HuH-7.5 (cell line): ENCODE measurements around the gene IGFL4.

Experiments used
- DNase-seq: peaks from one replicate; pipeline ENCODE4 v3.0.0; 2011; ENCODE audit warnings: low spot score

The IGFL4 gene

GRCh38 chr19:46020819-46021125, 20.0 kb downstream of the IGFL4 start:
- no peak for DNase-seq

DNA sequence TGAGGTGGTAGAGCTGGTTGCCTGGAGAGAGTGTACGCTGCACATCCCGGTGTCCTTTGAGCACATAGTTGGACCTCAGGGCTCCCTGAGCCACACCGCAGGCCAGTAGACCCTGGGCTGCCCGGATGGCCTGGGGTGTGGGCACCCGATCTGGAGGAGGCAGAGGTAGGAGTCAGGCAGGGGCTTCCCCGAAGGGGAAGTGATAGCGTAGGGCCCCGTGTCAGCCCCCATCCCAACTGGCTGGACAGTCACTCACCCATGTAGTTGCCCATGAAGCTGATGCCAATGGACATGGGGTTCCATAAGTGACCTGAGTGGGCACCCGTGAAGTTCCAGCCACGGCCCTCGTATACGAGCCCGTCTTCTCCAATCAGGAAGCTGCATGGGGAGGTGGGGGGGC, 21.5 kb downstream of the IGFL4 start:
- DNase-seq, result no peak

- no peak for DNase-seq
Observed at GRCh38 chr19:46018729-46019251, 22.0 kb downstream of the IGFL4 start.

DNA sequence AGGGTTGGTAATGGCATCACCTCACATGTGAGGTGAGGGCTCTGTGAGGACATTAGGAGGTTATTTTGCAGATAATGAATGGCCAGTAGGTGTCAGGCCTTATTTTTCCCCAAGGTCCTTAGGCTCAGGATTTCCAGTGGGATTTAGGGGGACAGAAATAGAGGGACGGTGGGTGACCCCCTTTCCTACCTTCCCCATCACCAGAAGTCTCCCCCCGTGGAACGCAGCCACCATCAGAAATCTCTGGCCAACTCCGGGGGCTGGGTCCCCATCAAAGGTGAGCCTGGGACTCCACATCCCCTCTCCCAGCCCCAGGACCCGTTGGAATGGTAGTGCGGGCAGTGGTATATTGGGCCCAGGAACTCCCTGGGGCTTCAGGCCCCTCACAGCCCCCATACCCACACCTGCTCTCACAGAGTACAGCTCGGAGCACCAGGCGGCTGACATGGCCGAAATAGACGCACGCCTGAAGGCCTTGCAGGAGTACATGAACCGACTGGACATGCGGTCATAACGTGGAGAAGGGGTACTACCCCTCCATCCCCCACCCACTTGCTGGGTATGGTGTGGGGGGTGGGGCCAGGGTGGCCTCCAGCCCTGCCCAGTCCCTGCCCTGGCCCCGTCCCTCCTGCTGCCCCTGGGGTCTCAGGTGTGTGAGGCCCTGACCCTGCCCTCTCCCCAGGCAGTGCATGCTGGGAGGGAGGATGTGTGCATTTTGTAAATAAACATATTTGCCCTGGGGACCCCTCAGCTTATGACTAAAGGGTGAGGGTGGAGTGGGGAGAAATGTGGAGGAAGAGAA, 22.7 kb downstream of the IGFL4 start:
- DNase-seq, result no peak

GRCh38 chr19:46017095-46017429, 23.7 kb downstream of the IGFL4 start:
- DNase-seq, result no peak

GRCh38 chr19:46016426-46017094, 24.2 kb downstream of the IGFL4 start:
- DNase-seq, result peak; percentile 93

DNA sequence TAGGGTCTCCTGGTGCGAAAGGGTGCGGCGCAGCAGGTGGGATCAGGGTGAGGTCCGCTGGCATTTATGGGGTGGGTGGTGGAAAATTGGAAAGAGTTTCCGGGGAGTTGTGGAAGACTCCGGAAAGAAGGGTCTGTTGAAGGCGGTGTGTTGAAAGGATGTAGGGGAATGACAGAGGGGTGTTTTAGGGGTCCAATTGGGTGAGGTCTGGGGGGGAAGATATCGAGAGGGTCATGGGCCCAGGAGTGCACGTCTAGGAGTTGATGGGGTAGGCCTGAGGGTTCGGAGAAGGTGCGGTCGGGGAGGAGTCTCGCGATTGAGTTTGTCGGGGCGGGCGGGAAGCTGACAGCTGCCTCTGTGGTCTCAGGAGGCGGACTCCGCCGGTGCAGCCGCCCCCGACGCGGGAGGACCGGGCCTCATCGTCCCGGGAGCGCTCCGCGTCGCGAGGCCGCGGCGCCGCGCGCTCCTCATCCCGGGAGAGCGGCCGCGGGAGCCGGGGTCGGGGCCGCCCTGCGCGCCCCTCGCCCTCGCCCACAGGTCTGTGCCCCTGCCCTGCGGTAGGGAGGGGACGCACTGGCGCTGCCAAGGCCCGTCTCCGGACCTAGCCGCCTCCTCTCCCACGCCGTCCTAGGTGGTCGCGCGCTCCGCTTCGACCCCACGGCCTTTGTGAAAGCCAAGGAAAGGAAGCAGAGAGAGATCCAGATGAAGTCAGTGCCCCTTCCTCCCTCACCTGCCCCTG, 24.9 kb downstream of the IGFL4 start:
- DNase-seq, result no peak

GRCh38 chr19:46014941-46015686, 25.7 kb downstream of the IGFL4 start:
- no peak for DNase-seq

- no peak for DNase-seq
Observed at GRCh38 chr19:46014534-46014933, 26.3 kb downstream of the IGFL4 start.

- peak; percentile 87 for DNase-seq
Observed at GRCh38 chr19:46009530-46010510, 31.0 kb downstream of the IGFL4 start.

DNA sequence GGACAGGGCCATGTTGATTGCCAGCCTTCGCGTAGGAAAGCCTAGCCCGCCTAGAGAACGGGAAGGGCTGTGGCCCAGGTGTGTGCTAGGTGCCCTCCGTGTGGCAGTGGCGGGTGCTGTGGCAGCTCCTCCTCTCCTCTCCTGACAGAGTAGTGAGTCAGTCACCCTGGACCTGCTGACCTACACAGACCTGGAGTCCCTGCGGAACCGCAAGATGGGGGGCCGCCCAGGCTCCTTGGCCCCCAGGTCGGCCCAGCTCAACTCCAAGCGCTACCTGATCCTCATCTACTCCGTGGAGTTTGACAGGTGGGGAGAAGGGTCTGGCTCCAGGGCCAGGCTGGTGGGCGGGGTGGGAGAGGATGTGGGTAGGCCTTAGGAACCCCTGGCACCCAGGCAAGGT, 34.4 kb downstream of the IGFL4 start:
- no peak for DNase-seq

DNA sequence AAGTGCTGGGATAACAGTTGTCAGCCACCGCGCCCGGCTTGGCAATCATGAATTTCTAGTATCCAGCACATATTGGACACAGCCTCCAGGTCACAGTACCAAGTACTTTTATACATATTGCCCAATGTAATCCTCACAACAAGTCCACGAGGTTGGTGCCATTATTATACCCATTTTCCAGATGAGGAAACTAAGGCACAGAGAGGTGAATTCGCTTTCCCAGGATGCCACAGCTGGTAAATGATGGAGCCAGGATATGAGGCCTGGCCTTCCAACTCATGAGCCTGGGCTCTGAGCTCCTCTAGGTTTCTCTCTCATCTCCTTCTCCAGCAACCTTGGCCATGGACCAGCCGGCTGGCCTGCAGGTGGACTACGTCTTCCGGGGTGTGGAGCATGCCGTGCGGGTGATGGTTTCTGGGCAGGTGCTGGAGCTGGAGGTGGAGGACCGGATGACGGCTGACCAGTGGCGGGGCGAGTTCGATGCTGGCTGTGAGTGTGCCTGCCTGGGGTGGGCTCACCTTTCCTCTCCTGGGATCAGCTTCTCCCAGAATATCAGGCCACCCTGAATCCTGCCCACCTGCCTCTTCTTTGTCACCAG, 38.0 kb downstream of the IGFL4 start:
- DNase-seq, result no peak

DNA sequence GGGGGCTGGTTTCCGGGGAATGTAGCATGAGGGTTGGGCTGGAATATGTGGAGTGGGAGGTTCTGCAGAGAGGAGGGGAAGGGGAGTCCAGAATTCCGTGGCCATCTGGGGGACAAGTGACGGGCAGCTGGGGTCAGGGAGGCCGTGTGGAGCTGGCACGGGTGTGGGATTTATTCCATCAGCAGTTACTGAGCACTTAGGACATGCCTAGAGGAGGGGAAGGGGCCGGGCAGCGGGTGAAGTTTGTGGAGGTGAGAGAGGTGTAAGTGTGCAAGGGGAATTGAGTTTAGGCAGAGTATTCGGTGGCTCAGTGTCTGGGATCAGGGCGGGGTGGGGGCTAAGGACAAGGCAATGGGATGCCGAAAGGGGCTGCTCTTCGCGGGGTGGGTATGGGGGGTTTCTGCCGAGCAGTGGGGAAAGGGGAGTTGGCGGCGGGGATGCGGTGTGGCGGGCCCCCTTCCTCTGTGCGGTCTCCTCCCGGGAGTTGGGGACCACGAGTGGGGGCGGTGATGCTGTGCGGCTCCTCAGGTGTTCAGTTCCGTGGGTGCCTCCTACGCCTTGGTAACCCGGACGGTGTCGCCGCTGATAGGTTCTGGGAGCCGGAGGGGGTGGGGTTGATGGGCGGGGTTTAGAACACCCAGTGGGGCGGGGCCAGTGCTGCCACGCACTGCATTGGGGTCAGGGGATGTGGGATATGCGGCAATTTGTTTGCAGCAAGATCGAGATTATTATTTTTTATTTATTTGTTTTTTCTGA, 40.1 kb downstream of the IGFL4 start:
- no peak for DNase-seq

DNA sequence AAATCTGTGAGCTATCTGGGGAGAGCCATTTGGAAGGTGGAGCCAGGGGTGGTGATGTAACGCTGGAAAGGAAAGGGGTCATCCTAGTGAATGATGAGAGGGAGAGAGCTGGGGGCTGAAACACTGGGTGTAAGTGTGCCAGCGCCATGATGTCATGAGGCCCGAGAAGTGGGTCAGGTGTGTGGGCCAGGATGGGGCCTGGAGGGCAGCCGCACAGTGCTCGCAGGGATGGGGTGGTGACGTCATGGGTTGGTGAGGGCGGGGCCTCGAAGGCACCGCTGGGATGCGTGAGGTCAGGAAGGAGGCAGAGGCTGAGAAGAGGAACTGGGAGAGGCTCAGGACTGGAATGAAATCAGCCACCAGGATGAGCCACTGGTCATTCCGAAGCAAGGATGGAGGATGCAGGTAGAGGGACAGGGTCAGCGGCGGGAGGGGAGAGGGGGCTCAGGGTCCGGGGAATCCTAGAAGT, 41.1 kb downstream of the IGFL4 start:
- DNase-seq, result no peak

GRCh38 chr19:45998834-45999233, 42.0 kb downstream of the IGFL4 start:
- no peak for DNase-seq

GRCh38 chr19:45996933-45997332, 43.9 kb downstream of the IGFL4 start:
- DNase-seq, result no peak

DNA sequence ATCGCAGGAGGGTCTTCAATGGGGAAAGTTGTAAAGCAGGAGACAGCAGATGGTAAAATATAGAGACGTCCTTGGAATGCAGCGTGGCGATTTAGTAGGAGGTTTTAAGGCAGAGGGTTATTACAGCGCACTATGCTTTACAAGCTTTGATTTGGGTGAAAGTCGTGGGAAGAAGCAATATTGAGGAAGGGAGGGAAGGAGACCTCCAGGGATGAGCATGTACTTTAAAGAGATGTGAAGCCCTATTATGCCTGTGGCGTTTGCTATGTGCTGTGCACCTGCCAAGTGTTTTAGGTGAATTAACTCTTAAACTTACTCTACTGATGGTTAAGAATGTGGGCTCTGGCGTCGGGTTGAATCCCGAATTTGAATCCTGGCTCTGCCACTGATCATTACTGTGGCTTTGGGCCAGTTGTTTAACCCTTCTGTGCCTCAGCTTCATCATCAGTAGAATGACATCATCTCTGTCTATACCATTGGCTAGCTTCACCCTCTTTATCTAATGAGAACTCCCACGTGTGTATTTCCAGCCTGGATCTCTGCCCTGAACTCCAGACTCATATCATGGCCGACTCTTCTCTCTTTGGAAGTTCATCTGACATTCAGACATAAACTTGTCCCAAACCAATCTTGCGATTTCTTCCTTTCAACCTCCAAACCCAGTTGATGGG, 45.0 kb downstream of the IGFL4 start:
- DNase-seq, result no peak

DNA sequence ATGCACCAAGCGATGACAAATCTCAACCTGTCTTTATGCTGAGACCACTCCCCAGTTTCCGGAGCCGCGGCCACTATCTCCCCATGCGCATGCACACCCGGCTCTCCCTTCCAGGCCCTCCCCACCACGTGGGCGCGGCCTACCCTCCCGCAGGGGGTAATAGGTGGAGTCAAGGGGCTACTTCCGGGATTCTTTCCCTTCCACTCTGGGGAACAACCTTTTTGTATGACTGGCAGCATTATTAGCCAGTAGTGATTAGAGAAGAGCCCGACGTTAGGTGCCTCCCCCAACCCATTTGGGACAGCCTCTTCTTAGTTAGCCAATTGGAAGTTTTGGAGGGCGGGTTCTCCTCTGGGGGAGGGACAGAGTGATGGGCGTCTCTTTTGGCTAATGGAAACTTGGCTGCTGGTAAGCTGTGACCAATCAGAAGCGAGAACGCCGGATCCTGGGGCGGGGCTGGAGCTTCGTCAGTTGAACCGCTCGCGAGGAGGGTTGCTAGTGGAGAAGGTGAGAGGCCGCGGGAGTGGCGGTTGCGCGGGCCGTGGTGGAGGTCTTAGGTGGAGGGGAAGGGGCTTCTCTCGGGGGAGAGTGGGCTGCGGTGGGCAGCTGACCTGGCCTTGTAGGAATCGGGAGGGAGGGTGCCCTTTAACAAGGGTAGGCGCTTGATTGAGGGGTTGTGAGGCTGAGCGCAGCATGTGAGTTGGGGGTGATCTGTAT, 45.6 kb downstream of the IGFL4 start, which contains the start of gene CCDC61:
Gene CCDC61, plus strand, starts transcription at position 470 of the 717 bp plus-strand sequence. CDS start 7,552 bp downstream, outside the sequence.
- DNase-seq, result peak; percentile 99
